WTC11 (cell line): Measurements from ENCODE around the gene TMEM116.

ENCODE experiments used
- ESRRA ChIP-seq: sonication (generic); formaldehyde crosslinking; IDR thresholded peaks from 2 replicates; pipeline ENCODE4 v1.8.1; 2022; ENCODE audit warnings: mild to moderate bottlenecking, missing genetic modification reagents, borderline replicate concordance
- MYBL2 ChIP-seq: sonication (generic); formaldehyde crosslinking; IDR thresholded peaks from 2 replicates; pipeline ENCODE4 v1.8.1; 2023; ENCODE audit warnings: mild to moderate bottlenecking, moderate library complexity, missing genetic modification reagents

DNA sequence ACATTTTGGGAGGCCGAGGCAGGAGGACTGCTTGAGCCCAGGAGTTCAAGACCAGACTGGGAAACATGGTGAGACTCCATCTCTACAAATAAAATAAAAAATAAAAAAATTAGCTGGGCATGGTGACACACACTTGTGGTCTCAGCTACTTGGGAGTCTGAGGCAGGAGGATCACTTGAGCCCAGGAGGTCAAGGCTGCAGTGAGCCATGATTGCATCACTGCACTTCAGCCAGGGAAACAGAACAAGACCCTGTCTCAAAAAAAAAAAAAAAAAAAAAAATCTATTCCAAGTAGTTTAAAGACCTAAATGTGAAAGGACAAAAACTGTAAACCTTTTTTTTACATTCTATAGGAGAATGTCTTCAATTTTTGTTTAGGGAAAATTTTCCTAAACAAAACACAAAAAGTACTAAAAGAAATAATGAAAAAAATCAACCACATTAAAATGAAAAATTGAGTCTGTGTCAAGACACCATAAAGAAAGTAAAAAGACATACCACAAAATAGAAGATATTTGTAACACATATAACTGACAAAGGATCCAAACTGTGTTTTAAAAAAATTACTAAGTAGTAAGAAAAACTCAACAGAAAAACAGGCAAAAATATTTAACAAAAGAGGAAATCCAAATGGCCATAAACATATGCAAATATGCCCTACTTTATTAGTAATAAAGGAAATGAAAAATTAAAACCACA is 17.0 kb downstream of the TMEM116 start:
- TF ChIP-seq ESRRA (CRISPR knock-in tag) (no peak), MYBL2 (no peak)
